ENCODE measurements around the gene MAMDC4.

DNA sequence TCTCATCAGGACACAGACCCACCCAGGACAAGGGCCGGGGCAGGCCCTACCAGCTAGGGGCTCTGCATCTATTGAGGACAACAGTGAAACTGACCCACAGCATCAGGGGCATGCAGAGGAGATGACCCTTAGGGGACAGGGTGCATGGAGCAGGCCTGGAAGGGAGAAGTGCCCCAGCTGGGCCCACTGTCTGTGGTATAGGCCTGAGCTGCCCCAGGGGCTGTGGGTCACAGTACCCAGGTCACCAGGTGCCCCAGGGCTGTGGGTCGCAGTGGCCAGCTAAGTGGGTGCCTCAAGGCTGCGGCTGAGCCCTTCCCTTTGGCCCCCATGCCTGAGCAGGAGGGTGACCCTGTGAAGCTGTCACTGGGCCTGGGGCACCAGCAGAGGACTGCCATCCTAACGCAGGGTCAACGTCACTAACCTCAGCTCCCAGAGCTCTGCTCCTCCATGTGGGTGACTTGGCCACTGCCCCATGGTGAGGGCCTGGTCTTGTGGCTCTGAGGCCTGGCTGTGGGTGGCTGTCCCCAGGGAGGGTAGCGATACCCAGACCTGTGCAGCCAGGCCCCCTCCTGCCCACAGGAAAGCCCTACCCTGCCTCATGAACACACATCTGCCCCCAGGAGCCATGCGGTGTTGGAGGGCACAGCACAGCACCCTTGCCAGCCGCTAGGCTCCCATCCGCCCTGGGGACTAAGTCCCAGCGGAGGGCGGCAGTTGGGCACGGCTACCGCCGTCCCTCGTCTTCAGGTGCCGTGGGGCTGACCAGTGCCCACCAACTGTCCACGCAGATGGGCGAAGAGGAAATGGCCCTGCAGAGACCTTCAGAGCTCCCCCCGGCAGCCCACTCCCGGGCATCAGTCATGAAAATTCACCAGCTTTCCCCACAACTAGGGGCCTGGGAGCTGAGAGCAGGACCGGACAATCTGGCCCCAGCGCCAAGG is 9.1 kb downstream of the MAMDC4 start:
- TF ChIP-seq, protein P1, sequence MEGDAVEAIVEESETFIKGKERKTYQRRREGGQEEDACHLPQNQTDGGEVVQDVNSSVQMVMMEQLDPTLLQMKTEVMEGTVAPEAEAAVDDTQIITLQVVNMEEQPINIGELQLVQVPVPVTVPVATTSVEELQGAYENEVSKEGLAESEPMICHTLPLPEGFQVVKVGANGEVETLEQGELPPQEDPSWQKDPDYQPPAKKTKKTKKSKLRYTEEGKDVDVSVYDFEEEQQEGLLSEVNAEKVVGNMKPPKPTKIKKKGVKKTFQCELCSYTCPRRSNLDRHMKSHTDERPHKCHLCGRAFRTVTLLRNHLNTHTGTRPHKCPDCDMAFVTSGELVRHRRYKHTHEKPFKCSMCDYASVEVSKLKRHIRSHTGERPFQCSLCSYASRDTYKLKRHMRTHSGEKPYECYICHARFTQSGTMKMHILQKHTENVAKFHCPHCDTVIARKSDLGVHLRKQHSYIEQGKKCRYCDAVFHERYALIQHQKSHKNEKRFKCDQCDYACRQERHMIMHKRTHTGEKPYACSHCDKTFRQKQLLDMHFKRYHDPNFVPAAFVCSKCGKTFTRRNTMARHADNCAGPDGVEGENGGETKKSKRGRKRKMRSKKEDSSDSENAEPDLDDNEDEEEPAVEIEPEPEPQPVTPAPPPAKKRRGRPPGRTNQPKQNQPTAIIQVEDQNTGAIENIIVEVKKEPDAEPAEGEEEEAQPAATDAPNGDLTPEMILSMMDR (IDR thresholded peaks at IDR 0.05), result no peak
- TF ChIP-seq POLR2A (IDR thresholded peaks at IDR 0.05), result no peak

Measured in prostate gland (tissue), 2 donors.